GDM1 (cell line): ENCODE results near the gene ACSS2.

ENCODE experiments used
- DNase-seq: peaks from one replicate; lab custom pipeline; 2025; lab: John Stamatoyannopoulos, UW

Gene ACSS2

GRCh38 chr20:34946661-34947060 lies 70.2 kb downstream of the ACSS2 start:
- no peak for DNase-seq

GRCh38 chr20:34947336-34947735 lies 70.9 kb downstream of the ACSS2 start:
- DNase-seq, result no peak

- DNase-seq, result no peak
Observed at GRCh38 chr20:34948030-34948429, 71.6 kb downstream of the ACSS2 start.

GRCh38 chr20:34949120-34949519 lies 72.7 kb downstream of the ACSS2 start:
- no peak for DNase-seq

- DNase-seq, result no peak
Observed at GRCh38 chr20:34951252-34951651, 74.8 kb downstream of the ACSS2 start.

GRCh38 chr20:34951652-34952051 lies 75.2 kb downstream of the ACSS2 start:
- no peak for DNase-seq

- no peak for DNase-seq
Observed at GRCh38 chr20:34952671-34953070, 76.3 kb downstream of the ACSS2 start.

GRCh38 chr20:34953960-34954359 lies 77.5 kb downstream of the ACSS2 start:
- DNase-seq, result no peak

- no peak for DNase-seq
Observed at GRCh38 chr20:34954904-34955230, 78.5 kb downstream of the ACSS2 start.

- peak; percentile 97 for DNase-seq
Observed at GRCh38 chr20:34955231-34956040, 79.0 kb downstream of the ACSS2 start, which contains the start of the genes GSS and MYH7B. GSS (minus strand) TSS chr20:34955806; CDS start chr20:34951852, 3,954 bp downstream. MYH7B (plus strand) TSS chr20:34955868; CDS start chr20:34978006, 22,138 bp downstream.

- DNase-seq, result no peak
Observed at GRCh38 chr20:34956041-34956458, 79.6 kb downstream of the ACSS2 start.

GRCh38 chr20:34956751-34957472 lies 80.5 kb downstream of the ACSS2 start:
- no peak for DNase-seq

GRCh38 chr20:34964486-34964885 lies 88.1 kb downstream of the ACSS2 start:
- no peak for DNase-seq

GRCh38 chr20:34965051-34965450 lies 88.6 kb downstream of the ACSS2 start:
- DNase-seq, result no peak

- DNase-seq, result no peak
Observed at GRCh38 chr20:34967421-34967820, 91.0 kb downstream of the ACSS2 start.

GRCh38 chr20:34968042-34968775 lies 91.8 kb downstream of the ACSS2 start:
- DNase-seq, result no peak

- DNase-seq, result no peak
Observed at GRCh38 chr20:34970193-34970840, 93.9 kb downstream of the ACSS2 start.

- DNase-seq, result no peak
Observed at GRCh38 chr20:34970846-34971560, 94.6 kb downstream of the ACSS2 start.

- DNase-seq, result no peak
Observed at GRCh38 chr20:34971561-34972235, 95.3 kb downstream of the ACSS2 start.

- no peak for DNase-seq
Observed at GRCh38 chr20:34974246-34974645, 97.8 kb downstream of the ACSS2 start.

- no peak for DNase-seq
Observed at GRCh38 chr20:34976286-34976685, 99.9 kb downstream of the ACSS2 start.
